ENCODE measurements around the gene NMUR1. TPM values are rescaled to one million over a fixed set of nuclear protein-coding genes. Genes with fewer than 3 reads are reported as not detected.

NMUR1 gene
- total and polyA plus RNA-seq, 3 donors from 2014 or later = 2.7 to 3.7 (median 3.2) TPM

DNA sequence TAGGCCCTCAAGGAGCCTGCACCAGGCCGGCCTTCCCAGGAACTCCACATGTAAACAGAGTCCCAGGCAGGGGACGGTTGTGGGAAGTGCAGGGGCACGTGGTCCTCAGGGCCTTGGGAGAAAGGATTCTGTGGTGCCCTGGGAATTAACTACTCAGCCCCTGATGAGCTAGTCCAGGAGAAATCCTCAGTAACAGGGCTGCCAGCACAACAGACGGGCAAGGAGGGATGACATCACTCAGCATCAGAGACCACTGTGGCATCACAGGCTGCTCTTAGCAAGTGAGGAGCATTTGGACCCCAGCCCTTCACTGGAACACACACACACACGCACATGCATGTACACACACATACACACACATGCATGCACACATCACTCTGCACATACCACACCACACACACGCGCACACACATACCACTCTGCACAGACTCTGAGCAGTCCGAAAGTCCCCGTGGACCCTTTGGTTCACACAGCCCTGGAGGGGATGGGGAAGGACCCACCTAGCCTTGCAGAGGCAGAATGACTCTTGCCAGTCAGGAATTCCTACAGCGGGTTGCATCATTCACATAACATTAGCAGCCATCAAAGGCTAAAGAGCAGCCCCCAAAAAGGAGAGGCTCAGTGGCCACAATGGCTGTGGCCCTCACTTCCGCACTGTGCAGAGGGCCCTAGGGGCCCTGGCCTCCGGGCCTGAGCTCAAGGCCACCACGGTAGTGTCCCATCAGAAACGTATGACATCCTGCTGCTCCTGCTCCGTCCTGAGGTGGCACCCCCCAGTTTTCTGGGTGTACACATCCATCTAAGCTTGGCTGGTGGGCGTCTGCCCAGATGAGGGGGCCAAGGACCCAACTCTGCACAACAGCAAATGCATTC, 1.9 kb upstream of the NMUR1 start:
- Histone ChIP-seq H3K4me3 (no peak overlapping the region), H3K36me3 (ENCODE audit: low read depth, missing control alignments) (no peaks in the 10 kb centered on the region), H3K27me3 (no peaks in the 10 kb centered on the region), H3K27ac (no peak overlapping the region), H3K9me3 (no peaks in the 10 kb centered on the region), H3K4me1 (peaks cover 3% of the 10 kb centered on the region)
- no peak for DNase-seq
- WGBS, 2 donors = 82 to 91% methylated on average over 9 to 16 of the region's 16 CpGs
- TF ChIP-seq POLR2A (IDR thresholded peaks at IDR 0.05) = no peak
- TF ChIP-seq, protein P1, sequence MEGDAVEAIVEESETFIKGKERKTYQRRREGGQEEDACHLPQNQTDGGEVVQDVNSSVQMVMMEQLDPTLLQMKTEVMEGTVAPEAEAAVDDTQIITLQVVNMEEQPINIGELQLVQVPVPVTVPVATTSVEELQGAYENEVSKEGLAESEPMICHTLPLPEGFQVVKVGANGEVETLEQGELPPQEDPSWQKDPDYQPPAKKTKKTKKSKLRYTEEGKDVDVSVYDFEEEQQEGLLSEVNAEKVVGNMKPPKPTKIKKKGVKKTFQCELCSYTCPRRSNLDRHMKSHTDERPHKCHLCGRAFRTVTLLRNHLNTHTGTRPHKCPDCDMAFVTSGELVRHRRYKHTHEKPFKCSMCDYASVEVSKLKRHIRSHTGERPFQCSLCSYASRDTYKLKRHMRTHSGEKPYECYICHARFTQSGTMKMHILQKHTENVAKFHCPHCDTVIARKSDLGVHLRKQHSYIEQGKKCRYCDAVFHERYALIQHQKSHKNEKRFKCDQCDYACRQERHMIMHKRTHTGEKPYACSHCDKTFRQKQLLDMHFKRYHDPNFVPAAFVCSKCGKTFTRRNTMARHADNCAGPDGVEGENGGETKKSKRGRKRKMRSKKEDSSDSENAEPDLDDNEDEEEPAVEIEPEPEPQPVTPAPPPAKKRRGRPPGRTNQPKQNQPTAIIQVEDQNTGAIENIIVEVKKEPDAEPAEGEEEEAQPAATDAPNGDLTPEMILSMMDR (IDR thresholded peaks at IDR 0.05) = no peak
- intact Hi-C loops (cut with DNase I; ENCODE audit: low total_unique reads) = no loop called here

DNA sequence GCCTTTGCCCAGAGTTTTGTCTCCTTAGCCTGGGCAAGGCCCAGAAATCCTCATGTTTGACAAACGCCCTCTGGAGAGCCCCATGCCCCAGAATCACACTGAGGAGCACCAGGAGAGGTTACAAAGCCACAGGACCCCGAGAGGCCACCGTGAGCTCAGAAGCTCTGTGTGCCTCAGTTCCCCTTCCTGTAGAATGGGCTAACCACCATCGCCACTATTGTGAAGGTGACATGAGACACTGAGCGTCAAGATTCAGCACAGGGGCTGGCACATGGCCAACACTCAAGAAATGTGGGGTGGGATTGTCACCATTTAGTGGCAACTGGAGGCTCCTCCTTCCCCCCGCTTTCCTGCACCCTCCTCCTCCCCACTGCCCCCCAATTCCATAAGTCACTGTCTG, 1.2 kb upstream of the NMUR1 start:
- no peaks in the 10 kb centered on the region for H3K27me3 ChIP-seq
- 93 to 94% methylated on average over 6 of the region's 6 CpGs for WGBS, 2 donors
- no peaks in the 10 kb centered on the region for H3K36me3 ChIP-seq (ENCODE audit: low read depth, missing control alignments)
- H3K9me3 ChIP-seq = no peaks in the 10 kb centered on the region
- TF ChIP-seq, protein P1 (IDR thresholded peaks at IDR 0.05) = no peak
- TF ChIP-seq POLR2A (IDR thresholded peaks at IDR 0.05) = no peak
- H3K4me1 ChIP-seq = peaks cover 6% of the 10 kb centered on the region
- H3K4me3 ChIP-seq = no peak overlapping the region
- intact Hi-C loops (cut with DNase I; ENCODE audit: low total_unique reads) = no loop called here
- no peak for DNase-seq
- H3K27ac ChIP-seq = no peak overlapping the region

DNA sequence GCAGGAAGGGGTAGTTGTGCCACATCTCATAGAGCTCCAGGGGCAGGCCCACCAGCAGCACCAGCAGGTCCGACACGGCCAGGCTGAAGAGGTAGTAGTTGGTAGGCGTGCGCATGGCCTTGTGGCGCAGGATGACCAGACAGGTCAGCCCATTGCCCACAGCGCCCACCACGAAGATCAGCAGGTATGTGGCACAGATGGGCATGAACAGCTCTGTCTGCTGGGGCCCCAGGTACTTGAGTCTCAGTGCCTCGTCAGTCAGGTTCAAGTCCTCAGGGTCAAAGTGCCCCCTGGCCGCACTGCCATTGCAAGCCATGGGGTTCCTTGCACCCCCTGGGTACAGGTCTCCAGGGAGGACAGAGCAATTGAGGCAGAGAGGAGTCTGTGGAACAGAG, 1.6 kb downstream of the NMUR1 start:
- Histone ChIP-seq H3K4me3 (no peak overlapping the region), H3K36me3 (ENCODE audit: low read depth, missing control alignments) (no peaks in the 10 kb centered on the region), H3K27me3 (no peaks in the 10 kb centered on the region), H3K4me1 (peaks cover 10% of the 10 kb centered on the region), H3K27ac (no peak overlapping the region), H3K9me3 (no peaks in the 10 kb centered on the region)
- 96 to 97% methylated on average over 6 to 9 of the region's 9 CpGs for WGBS, 2 donors
- no peak for DNase-seq
- intact Hi-C loops (cut with DNase I; ENCODE audit: low total_unique reads) = no loop called here
- no peak for TF ChIP-seq POLR2A (IDR thresholded peaks at IDR 0.05)
- TF ChIP-seq, protein P1 (IDR thresholded peaks at IDR 0.05) = no peak

- no peak for DNase-seq
- peaks cover 10% of the 10 kb centered on the region for H3K4me1 ChIP-seq
- intact Hi-C loops (cut with DNase I; ENCODE audit: low total_unique reads) = no loop called here
- TF ChIP-seq POLR2A (IDR thresholded peaks at IDR 0.05) = no peak
- TF ChIP-seq, protein P1 (IDR thresholded peaks at IDR 0.05) = no peak
- H3K27ac ChIP-seq = no peak overlapping the region
- no peaks in the 10 kb centered on the region for H3K9me3 ChIP-seq
- H3K4me3 ChIP-seq = no peak overlapping the region
- no peaks in the 10 kb centered on the region for H3K27me3 ChIP-seq
- WGBS, 2 donors = 83 to 85% methylated on average over 11 to 30 of the region's 30 CpGs
- no peaks in the 10 kb centered on the region for H3K36me3 ChIP-seq (ENCODE audit: low read depth, missing control alignments)
Observed at GRCh38 chr2:231527955-231528635, 2.1 kb downstream of the NMUR1 start.

Measured in testis (tissue), 3 donors.